Measurements from ENCODE around the gene KAZN.
"Not testable (repeated sequence)": the region's sequence is repeated elsewhere in the genome, so short reads cannot be mapped to it uniquely, and the experiment has no call there.

KAZN gene

GRCh38 chr1:14946684-14947238 lies 348.3 kb downstream of the KAZN start:
- DNase-seq, result no peak

DNA sequence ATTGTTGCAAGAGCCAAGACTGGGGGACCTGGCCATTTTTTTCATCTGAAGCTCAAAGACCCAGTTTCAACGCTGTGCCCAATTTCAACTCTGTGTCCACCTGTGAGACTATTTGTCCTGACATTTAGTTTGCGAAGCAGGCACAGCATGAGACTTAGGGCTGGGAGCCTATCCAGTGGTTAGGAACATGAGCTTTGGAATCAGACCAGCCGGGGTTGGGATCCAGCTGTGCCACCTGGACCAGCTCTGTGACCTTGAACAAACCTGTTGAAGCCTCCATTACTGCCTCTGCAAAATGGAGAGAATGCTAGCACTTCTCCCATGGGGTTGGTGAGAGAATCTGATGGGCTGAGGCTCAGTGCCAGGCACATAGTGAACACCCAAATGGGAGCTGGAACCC lies 348.9 kb downstream of the KAZN start:
- no peak for DNase-seq

GRCh38 chr1:14948112-14948652 lies 349.7 kb downstream of the KAZN start:
- DNase-seq, result no peak

DNA sequence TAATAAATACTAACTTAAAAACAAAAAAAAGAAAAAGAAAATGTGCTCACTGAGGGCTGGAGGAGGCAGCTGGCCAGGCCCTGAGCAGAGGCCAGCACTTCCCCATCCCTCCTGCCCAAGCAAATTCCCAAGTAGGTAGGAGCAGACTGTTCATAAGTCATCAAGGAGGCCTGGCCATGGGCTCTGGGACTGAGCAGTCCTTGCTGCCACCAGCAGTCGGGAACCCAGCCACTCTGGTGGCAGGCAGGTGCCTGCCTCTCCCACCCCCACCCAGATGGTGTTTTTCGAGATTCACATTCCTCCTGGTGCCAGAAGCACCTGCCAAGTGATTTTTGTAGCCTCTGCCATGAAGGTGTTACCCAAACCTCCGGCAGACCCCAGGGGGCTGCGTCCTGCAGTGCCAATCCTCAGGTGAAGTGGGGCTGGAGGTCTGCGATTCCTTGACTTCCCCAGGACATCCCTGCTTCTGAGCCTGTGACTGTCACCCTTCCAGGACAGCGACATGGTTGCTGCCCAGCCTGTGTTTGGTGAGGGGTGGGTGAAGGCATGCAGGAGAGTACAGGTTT lies 350.9 kb downstream of the KAZN start:
- DNase-seq, result no peak

- no peak for DNase-seq
Observed at GRCh38 chr1:14949836-14950713, 351.6 kb downstream of the KAZN start.

GRCh38 chr1:14951766-14952165 lies 353.3 kb downstream of the KAZN start:
- no peak for DNase-seq

GRCh38 chr1:14952626-14953314 lies 354.3 kb downstream of the KAZN start:
- DNase-seq, result no peak

DNA sequence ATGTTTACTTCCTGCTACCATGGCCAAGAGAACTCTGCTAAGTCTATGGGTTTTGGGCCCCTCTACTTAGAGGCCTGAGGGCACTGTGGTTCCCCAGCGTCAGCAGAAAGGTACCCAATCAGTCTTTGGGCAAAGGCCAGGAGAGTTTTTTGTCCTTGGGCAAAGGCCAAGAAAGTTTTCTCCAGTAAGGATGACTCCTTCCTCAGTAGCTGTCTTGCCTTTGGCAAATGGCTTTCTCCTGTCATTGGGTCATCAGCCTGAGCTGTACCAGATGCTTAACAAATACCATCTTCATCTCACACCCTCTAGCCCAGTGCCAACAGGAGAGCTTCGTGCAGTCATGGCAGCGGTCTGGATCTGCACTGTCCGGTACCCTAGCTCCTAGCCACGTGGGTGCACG lies 355.7 kb downstream of the KAZN start:
- no peak for DNase-seq

DNA sequence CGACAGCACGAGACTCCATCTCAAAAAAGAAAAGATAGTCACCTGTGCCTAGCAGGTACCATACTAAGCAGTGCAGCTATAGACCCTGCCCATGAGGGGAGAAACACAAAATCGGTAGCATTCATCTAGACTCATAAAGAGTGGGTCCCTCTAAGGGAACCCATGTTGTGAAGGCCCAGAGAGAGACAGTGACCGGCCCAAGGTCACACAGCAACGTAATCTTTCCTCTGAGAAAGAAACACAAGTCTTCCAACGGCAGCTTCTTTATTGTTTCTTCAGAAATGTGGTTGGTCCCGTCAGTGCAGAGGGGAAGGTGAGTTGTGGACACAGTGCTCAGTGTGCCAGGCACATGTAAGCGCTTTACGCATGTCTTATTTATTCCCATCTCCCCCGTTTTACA lies 356.4 kb downstream of the KAZN start:
- DNase-seq, result no peak

DNA sequence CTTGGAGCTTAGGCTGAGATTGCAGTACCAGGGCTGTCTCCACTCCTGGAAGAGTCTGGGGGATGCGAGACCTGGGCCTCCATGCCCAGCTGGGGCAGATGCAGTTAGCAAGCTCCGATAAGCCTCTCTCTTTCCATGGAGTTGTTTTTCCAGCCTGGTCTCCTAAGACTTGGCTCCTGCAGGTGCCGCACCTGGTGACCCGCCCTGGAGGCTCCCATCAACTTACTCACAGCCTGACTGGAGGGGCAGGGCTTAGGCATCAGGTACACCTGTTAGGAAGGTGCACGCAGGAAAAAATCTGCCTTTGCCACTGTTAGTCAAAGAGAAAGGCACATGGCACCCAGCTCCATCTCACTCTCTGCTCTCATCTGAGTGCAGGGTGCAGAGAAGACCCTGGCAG lies 356.9 kb downstream of the KAZN start:
- no peak for DNase-seq

DNA sequence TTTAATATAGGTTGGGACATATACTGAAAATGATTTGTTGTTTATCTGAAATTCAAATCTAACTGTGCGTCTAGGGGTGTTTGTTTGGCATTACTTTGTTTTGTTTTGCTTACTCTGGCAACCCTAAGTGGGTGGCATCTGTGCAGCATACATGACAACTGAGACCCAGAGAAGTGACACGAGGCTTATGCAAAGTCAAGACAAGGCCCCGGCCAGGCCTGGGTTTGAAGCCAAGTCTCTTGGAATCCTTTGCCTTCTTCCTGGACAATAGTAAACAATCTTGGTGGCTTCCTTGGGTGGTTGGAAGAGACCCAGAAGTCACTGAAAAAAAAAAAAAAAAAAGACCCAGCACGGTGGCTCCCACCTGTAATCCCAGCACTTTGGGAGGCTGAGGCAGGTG lies 357.5 kb downstream of the KAZN start:
- no peak for DNase-seq

DNA sequence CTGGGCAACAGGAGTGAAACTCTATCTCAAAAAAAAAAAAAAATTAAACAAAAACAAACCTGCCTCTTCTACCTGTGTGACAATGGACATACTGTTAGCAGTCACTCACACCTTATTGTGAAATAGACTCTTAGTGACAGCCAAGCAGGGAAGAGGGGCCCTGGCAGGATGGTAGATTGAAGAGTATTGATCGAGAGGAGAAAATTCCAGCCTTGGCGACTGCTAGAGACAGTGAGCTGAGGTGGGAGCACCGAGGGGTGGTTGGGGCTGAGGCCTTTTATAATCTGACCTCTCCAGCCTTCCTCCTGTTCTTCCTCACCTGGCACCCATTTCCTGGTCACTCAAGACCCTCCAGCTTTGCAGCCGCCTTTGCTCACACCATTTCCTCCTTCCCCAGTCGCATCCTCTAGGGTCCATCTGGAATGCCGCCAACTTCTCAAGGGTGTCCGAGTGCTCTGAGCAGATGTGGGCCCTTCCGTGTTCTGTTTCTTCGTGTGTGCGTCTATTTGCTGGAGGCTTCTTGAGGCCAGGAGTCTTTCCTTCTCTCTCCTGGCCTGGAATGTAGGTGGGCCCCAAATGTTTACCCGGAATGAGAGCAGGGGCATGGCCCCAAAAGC lies 358.2 kb downstream of the KAZN start:
- DNase-seq, result no peak

- no peak for DNase-seq
Observed at GRCh38 chr1:14957375-14958098, 359.1 kb downstream of the KAZN start.

DNA sequence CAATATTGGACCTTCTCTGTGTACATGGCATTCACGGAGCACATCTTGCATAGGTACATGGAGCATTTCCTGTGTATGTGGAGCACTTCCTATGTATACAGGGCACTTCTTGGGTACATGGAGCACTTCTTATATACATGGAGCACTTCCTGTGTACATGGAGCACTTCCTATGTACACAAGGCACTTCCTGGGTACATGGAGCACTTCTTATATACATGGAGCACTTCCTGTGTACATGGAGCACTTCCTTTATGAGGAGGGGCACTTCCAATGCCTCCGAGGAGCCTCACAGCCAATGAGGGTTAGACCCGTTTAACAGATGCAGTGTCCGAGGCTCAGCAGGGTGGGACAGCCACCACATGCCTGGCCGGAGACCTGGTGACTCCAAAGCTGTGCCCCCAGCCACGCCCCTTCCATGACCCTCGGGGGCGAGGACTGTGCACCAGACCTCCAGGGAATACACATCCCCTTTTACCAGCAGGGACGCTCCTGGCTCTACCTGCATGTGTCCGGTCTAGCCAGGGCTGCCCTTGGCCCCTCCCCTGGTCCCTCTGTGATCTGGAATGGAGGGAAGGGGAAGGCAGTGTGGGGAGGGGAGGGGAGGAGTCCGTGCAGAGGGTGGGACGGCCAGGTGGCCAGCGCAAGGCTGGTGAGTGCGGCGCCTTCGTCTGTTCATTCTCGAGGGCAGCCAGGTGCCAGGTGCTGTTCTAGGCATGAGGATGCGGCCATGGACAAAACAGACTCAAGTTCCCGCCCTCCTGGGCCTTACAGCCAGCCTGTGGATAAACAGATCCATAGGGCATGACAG lies 360.0 kb downstream of the KAZN start:
- no peak for DNase-seq

DNA sequence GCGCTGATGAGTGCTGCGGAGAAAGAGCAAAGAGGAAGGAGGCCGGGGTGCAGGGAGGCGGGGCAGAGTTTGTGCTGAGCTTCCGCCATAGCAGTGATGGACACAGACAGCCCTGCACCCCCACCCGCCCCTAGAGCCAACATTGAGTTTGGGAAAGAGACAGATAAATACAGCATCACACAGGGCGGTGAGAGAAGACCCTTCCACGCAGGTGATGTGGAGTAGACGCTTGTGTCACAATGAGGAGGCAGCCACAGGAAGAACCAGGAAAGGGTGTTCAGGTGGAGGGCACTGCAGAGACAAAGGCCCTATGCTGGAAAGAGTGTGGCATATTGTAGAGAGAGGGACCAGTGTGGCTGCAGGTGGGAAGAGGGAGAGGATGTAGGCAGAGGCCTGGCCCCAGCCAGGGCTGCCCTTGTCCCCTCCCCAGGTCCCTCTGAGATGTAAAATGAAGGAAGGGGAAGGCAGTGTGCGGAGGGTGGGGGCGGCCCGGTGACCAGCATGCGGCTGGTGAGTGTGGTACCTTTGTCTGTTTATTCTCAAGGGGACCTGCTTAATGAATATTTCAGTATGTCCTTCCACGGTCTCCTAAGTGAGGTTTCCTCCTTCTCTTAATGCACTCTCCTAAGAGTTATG lies 360.7 kb downstream of the KAZN start:
- DNase-seq, result no peak

GRCh38 chr1:14961661-14962267 lies 363.3 kb downstream of the KAZN start:
- DNase-seq, result no peak

DNA sequence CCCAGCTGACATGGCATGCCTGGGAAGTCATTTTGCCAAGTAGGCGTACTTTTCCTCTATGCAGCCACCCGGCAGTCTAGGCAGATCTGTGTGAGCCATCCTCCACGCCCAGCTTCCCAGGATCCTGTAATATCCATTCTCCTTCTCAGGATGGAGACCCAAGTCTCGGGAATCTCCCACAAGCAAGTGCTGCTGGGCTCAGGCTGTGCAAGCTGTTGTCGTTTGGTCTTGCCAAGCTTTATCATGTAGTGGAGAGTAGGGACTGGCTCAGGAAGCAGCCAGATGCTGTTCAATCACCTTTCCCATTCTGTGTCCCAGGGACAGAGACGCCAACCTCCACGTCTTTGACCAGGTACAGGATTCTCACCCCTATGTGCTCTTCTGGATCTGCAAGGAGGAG lies 363.9 kb downstream of the KAZN start:
- no peak for DNase-seq

DNA sequence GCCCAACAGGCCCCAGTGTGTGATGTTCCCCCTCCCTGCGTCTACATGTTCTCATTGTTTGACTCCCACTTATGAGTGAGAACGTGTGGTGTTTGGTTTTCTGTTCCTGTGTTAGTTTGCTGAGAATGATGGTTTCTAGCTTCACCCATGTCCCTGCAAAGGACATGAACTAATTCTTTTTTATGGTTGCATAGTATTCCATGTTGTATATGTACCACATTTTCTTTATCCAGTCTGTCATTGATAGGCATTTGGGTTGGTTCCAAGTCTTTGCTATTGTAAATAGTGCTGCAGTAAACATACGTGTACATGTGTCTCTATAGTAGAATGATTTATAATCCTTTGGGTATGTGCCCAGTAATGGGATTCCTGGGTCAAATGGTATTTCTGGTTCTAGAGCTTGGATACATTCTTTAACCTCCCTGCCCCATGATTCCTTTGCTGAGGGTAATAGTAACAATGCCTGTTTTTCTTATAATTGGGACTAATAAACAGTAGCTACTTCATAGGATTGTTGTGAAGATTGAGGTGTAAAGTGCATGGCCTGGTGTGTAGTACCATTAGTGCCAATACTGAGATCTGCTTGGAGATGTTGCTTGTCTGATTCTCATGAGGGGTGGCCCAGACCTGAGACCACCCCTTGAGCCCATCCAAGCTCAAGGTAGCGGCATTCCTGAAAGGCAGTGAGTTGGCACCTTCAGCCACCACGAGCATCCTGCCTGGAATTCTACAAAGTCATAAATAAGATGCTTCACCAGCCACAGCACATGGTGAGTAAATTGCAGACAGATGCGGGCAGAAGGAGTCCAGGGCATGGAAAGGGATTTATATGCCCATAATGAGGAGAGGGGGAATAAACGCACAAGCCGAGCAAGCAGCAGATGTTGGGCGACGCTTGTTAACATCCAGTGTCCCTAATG lies 365.6 kb downstream of the KAZN start:
- DNase-seq, result not testable (repeated sequence)

DNA sequence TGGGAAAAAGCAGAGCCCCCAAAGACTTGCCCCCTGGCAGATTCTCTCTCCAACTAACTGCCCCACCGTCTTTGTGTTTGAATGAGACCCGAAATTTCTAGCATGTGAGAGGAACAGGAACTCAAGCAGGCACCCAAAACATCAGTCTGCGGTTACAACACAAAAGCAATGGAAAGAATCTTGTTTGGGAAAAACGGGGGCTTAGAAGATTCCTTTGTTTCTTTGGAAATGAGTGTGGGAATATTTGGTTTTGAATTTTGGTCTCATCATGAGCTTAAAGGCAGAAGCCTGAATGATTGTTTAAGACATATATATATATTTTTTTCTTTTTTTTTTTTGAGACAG lies 366.2 kb downstream of the KAZN start:
- DNase-seq, result no peak
